H9 (cell line): ENCODE data around the gene EML2. TPM values are rescaled to one million over a fixed set of nuclear protein-coding genes. Genes with fewer than 3 reads are reported as not detected.

ENCODE experiments used
- DNase-seq: peaks from one replicate; pipeline ENCODE4 v3.0.0-alpha.2; 2017
- H2AFZ ChIP-seq: one replicate; pipeline ENCODE4 v1.6.1; 2013; ENCODE audit warnings: mild to moderate bottlenecking, low read length, control low read depth, moderate library complexity
- H2AK5ac ChIP-seq: 2 replicates; pipeline ENCODE4 v1.6.1; 2013; ENCODE audit warnings: low read length, control low read depth, mixed read lengths; ENCODE audit not compliant: insufficient read length
- H2BK120ac ChIP-seq: one replicate; pipeline ENCODE4 v1.6.1; 2013; ENCODE audit warnings: low read depth, mild to moderate bottlenecking, low read length, control low read depth, inconsistent platforms; ENCODE audit not compliant: poor library complexity, severe bottlenecking
- H2BK12ac ChIP-seq: 2 replicates; pipeline ENCODE4 v1.6.1; 2013; ENCODE audit warnings: low read length, control low read depth, mixed read lengths, low read depth; ENCODE audit not compliant: insufficient read length
- H2BK15ac ChIP-seq: 2 replicates; pipeline ENCODE4 v1.6.1; 2013; ENCODE audit warnings: low read depth, low read length, control low read depth
- H2BK20ac ChIP-seq: one replicate; pipeline ENCODE4 v1.6.1; 2013; ENCODE audit warnings: low read depth, mild to moderate bottlenecking, low read length, control low read depth, inconsistent platforms; ENCODE audit not compliant: poor library complexity, severe bottlenecking
- H2BK5ac ChIP-seq: 2 replicates; pipeline ENCODE4 v1.6.1; 2013; ENCODE audit warnings: low read length, control low read depth, mixed read lengths; ENCODE audit not compliant: insufficient read length
- H3K14ac ChIP-seq: 2 replicates; pipeline ENCODE4 v1.6.1; 2013; ENCODE audit warnings: low read length, control low read depth; ENCODE audit not compliant: insufficient read depth
- H3K18ac ChIP-seq: 2 replicates; pipeline ENCODE4 v1.6.1; 2013; ENCODE audit warnings: low read depth, mild to moderate bottlenecking, mixed read lengths, low read length, control low read depth; ENCODE audit not compliant: insufficient read length
- H3K23ac ChIP-seq: 2 replicates; pipeline ENCODE4 v1.6.1; 2013; ENCODE audit warnings: low read length, control low read depth, mixed read lengths, low read depth; ENCODE audit not compliant: insufficient read length
- H3K23me2 ChIP-seq: 2 replicates; pipeline ENCODE4 v1.6.1; 2013; ENCODE audit warnings: low read depth, mild to moderate bottlenecking, mixed read lengths, low read length, control low read depth; ENCODE audit not compliant: insufficient read length, poor library complexity, severe bottlenecking
- H3K27ac ChIP-seq: 2 replicates; pipeline ENCODE4 v1.5.1; 2013; ENCODE audit warnings: low read length, control low read depth, mixed read lengths, low read depth; ENCODE audit not compliant: insufficient read length
- H3K27me3 ChIP-seq: 2 replicates; pipeline ENCODE4 v1.6.1; 2013; ENCODE audit warnings: low read length, control low read depth, inconsistent platforms; ENCODE audit not compliant: insufficient read depth
- H3K4ac ChIP-seq: 2 replicates; pipeline ENCODE4 v1.6.1; 2013; ENCODE audit warnings: low read depth, mild to moderate bottlenecking, control low read depth, inconsistent platforms, low read length, moderate library complexity
- H3K4me1 ChIP-seq: 2 replicates; pipeline ENCODE4 v1.6.1; 2013; ENCODE audit warnings: low read length, control low read depth, inconsistent platforms; ENCODE audit not compliant: insufficient read depth
- H3K4me2 ChIP-seq: 2 replicates; pipeline ENCODE4 v1.6.1; 2013; ENCODE audit warnings: low read length, control low read depth, mixed read lengths; ENCODE audit not compliant: insufficient read length, insufficient read depth
- H3K56ac ChIP-seq: 2 replicates; pipeline ENCODE4 v1.6.1; 2013; ENCODE audit warnings: low read depth, mild to moderate bottlenecking, mixed read lengths, low read length, control low read depth; ENCODE audit not compliant: insufficient read length
- H3K79me1 ChIP-seq: 2 replicates; pipeline ENCODE4 v1.6.1; 2013; ENCODE audit warnings: low read depth, mild to moderate bottlenecking, moderate library complexity, low read length, control low read depth, inconsistent platforms; ENCODE audit not compliant: insufficient read depth, poor library complexity, severe bottlenecking
- H3K79me2 ChIP-seq: 2 replicates; pipeline ENCODE4 v1.6.1; 2013; ENCODE audit warnings: low read length, control low read depth, inconsistent platforms; ENCODE audit not compliant: insufficient read depth
- H3K9ac ChIP-seq: 2 replicates; pipeline ENCODE4 v1.6.1; 2013; ENCODE audit warnings: low read length, control low read depth, mixed read lengths; ENCODE audit not compliant: insufficient read length; ENCODE audit errors: extremely low read depth
- H3K9me3 ChIP-seq: one replicate; pipeline ENCODE4 v1.6.1; 2013; ENCODE audit warnings: low read depth, low read length, inconsistent platforms; ENCODE audit not compliant: control insufficient read depth
- H3T11ph ChIP-seq: one replicate; pipeline ENCODE4 v1.6.1; 2013; ENCODE audit warnings: mild to moderate bottlenecking, low read length, control low read depth, inconsistent platforms
- H4K20me1 ChIP-seq: one replicate; pipeline ENCODE4 v1.6.1; 2013; ENCODE audit not compliant: control insufficient read depth, insufficient read length, insufficient read depth
- H4K5ac ChIP-seq: 2 replicates; pipeline ENCODE4 v1.6.1; 2013; ENCODE audit warnings: low read depth, mild to moderate bottlenecking, mixed read lengths, low read length, control low read depth; ENCODE audit not compliant: insufficient read length
- H4K8ac ChIP-seq: replicated peaks from 2 replicates; pipeline ENCODE4 v1.6.1; 2013; ENCODE audit warnings: low read length, control low read depth, mixed read lengths, low read depth; ENCODE audit not compliant: insufficient read length
- H4K91ac ChIP-seq: 2 replicates; pipeline ENCODE4 v1.6.1; 2013; ENCODE audit warnings: low read depth, mild to moderate bottlenecking, moderate library complexity, mixed read lengths, low read length, control low read depth; ENCODE audit not compliant: insufficient read length
- H3K27ac Mint-ChIP-seq, 3 experiments: 2 replicates in 2 of 3; 3 replicates in 1 of 3; pipeline ENCODE4 v1.8.0; 2020 to 2021; ENCODE audit warnings: mixed read lengths in 3 of 3, mild to moderate bottlenecking in 1 of 3, moderate library complexity in 1 of 3
- H3K27me3 Mint-ChIP-seq: 2 replicates; pipeline ENCODE4 v1.8.0; 2021; ENCODE audit warnings: low read depth, mild to moderate bottlenecking, moderate library complexity, mixed read lengths
- H3K36me3 Mint-ChIP-seq, 3 experiments: 2 replicates in 2 of 3; 3 replicates in 1 of 3; pipeline ENCODE4 v1.8.0; 2020 to 2021; ENCODE audit warnings: low read depth in 3 of 3, mixed read lengths in 3 of 3; ENCODE audit not compliant: insufficient read depth in 1 of 3
- H3K4me1 Mint-ChIP-seq, 2 experiments: 2 replicates each; pipeline ENCODE4 v1.8.0; 2020; ENCODE audit warnings: mixed read lengths in 2 of 2
- H3K4me3 Mint-ChIP-seq, 2 experiments: 2 replicates in 1 of 2; 3 replicates in 1 of 2; pipeline ENCODE4 v1.8.0; 2020 to 2021; ENCODE audit warnings: mild to moderate bottlenecking in 2 of 2, mixed read lengths in 2 of 2, moderate library complexity in 1 of 2
- H3K9me3 Mint-ChIP-seq, 2 experiments: 2 replicates in 1 of 2; 3 replicates in 1 of 2; pipeline ENCODE4 v1.8.0; 2020; ENCODE audit warnings: mild to moderate bottlenecking in 2 of 2, mixed read lengths in 2 of 2, moderate library complexity in 1 of 2
- WGBS: extraction: QIAGEN DNeasy Blood & Tissue Kit; methylation state at CpG from one replicate; pipeline ENCODE4 v1.1.7; 2013; ENCODE audit warnings: missing lambda C conversion rate, low lambda C conversion rate, mixed read lengths; ENCODE audit not compliant: insufficient read length; ENCODE audit errors: extremely low coverage; 5-methylcytosine and 5-hydroxymethylcytosine counted together
- total RNA-seq: library from RNA; stranded (reverse); gene quantifications from 2 replicates; pipeline ENCODE4 v1.2.1, GENCODE V29; 2021
- TF ChIP-seq, protein P1 (sequence below): fragments of 200-600 bp; sonication (generic); conservative IDR thresholded peaks from 3 replicates; pipeline ENCODE4 v1.8.0; 2021; ENCODE audit warnings: antibody characterized with exemption, mild to moderate bottlenecking

EML2 gene
- total RNA-seq, 1 experiment from 2014 or later, result 22.6 TPM

DNA sequence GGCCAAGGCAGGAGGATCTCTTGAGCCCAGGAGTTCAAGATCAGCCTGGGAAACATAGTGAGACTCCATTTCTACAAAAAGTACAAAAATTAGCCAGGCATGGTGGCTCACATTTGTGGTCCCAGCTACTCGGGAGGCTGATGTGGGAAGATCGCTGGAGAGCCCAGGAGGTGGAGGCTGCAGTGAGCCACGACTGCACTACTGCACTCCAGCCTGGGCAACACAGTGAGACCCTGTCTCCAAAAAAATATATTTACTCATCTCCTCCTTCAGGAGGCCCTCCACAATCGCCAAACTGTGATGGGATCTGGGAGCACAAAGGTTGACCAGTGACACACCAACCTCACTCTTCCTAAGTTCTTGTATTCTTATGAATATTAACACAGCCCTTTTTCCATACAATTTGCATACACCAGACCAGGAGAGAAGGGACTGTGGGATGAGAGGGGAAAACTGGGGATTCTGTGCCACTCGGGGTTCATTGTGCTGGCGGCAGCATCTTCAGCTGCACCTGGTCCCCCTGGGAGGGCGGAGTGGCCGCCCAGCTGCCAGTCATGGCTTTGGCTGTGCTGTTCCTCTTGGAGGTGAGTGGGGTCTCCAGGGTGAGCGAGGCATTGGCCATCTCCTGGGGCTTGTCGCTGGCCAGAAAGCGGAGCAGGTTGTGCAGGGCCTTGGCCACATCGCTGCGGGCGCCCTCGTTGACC, 48.7 kb downstream of the EML2 start:
- no peak overlapping the region for H3K4me2 ChIP-seq

More for the DNA sequence above, 48.7 kb downstream of the EML2 start:
- H3K4me1 Mint-ChIP-seq, result peaks cover 2 to 7% of the 10 kb centered on the region in 2 experiments; a peak in 3 of 4 replicates
- Histone ChIP-seq H3K56ac (no peak overlapping the region), H3K79me2 (no peaks in the 10 kb centered on the region), H2BK20ac (no peak overlapping the region), H3K14ac (no peak overlapping the region), H3K18ac (no peak overlapping the region), H4K8ac (no peak overlapping the region), H3K79me1 (no peaks in the 10 kb centered on the region), H3K9me3 (no peaks in the 10 kb centered on the region), H2AFZ (no peak overlapping the region), H3K9ac (no peak overlapping the region), H3T11ph (no peak overlapping the region), H4K91ac (no peak overlapping the region), H2AK5ac (no peak overlapping the region), H3K23ac (no peak overlapping the region), H2BK12ac (no peak overlapping the region), H3K4me1 (no peaks in the 10 kb centered on the region), H2BK15ac (no peak overlapping the region), H3K27ac (no peak overlapping the region), H2BK120ac (no peak overlapping the region), H2BK5ac (no peak overlapping the region), H4K20me1 (no peaks in the 10 kb centered on the region), H4K5ac (no peak overlapping the region), H3K4ac (no peak overlapping the region), H3K23me2 (no peaks in the 10 kb centered on the region), H3K27me3 (peaks cover 6% of the 10 kb centered on the region; the same call in 1 of the 2 replicates)
- peak overlapping the region in 1 of 2 experiments; percentile 17; a peak in 1 of 5 replicates for H3K4me3 Mint-ChIP-seq
- TF ChIP-seq, protein P1, sequence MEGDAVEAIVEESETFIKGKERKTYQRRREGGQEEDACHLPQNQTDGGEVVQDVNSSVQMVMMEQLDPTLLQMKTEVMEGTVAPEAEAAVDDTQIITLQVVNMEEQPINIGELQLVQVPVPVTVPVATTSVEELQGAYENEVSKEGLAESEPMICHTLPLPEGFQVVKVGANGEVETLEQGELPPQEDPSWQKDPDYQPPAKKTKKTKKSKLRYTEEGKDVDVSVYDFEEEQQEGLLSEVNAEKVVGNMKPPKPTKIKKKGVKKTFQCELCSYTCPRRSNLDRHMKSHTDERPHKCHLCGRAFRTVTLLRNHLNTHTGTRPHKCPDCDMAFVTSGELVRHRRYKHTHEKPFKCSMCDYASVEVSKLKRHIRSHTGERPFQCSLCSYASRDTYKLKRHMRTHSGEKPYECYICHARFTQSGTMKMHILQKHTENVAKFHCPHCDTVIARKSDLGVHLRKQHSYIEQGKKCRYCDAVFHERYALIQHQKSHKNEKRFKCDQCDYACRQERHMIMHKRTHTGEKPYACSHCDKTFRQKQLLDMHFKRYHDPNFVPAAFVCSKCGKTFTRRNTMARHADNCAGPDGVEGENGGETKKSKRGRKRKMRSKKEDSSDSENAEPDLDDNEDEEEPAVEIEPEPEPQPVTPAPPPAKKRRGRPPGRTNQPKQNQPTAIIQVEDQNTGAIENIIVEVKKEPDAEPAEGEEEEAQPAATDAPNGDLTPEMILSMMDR, result no peak
- no peaks in the 10 kb centered on the region for H3K36me3 Mint-ChIP-seq
- no peak overlapping the region for H3K27ac Mint-ChIP-seq
- peaks cover 47% of the 10 kb centered on the region for H3K27me3 Mint-ChIP-seq
- H3K9me3 Mint-ChIP-seq, result peaks cover 0 to 6% of the 10 kb centered on the region in 2 experiments; a peak in 2 of 5 replicates
- WGBS, result no CpG with 5 or more reads among the region's 15 CpGs
- DNase-seq, result no peak
